ENCODE data around the gene NEK1. TPM values are rescaled to one million over a fixed set of nuclear protein-coding genes. Genes with fewer than 3 reads are reported as not detected.

The NEK1 gene
- total RNA-seq, 4 donors from 2014 or later, result 15.5 to 31.2 (median 20.3) TPM

- WGBS, 2 donors, result 7% methylated on average over 9 of the region's 9 CpGs
- TF ChIP-seq, protein P1, sequence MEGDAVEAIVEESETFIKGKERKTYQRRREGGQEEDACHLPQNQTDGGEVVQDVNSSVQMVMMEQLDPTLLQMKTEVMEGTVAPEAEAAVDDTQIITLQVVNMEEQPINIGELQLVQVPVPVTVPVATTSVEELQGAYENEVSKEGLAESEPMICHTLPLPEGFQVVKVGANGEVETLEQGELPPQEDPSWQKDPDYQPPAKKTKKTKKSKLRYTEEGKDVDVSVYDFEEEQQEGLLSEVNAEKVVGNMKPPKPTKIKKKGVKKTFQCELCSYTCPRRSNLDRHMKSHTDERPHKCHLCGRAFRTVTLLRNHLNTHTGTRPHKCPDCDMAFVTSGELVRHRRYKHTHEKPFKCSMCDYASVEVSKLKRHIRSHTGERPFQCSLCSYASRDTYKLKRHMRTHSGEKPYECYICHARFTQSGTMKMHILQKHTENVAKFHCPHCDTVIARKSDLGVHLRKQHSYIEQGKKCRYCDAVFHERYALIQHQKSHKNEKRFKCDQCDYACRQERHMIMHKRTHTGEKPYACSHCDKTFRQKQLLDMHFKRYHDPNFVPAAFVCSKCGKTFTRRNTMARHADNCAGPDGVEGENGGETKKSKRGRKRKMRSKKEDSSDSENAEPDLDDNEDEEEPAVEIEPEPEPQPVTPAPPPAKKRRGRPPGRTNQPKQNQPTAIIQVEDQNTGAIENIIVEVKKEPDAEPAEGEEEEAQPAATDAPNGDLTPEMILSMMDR (IDR thresholded peaks at IDR 0.05), result peak; percentile 26 to 67 (median 56)
- TF ChIP-seq POLR2A (IDR thresholded peaks at IDR 0.05), result no peak
- H3K36me3 ChIP-seq, result no peaks in the 10 kb centered on the region
- DNase-seq, result peak; percentile 71 to 77
- H3K4me1 ChIP-seq, result peaks cover 8 to 12% of the 10 kb centered on the region in 2 donors
- H3K4me3 ChIP-seq (replicated peaks in 1 of 3), result peak overlapping the region in 2 of 3 donors; percentile 34 to 84
- H3K27me3 ChIP-seq, result no peaks in the 10 kb centered on the region
- intact Hi-C loops (cut with DNase I), result loop anchor here (10.0 kb wide), 1 partner anchor 432 kb away; no protein-coding TSS in a partner anchor
- no peaks in the 10 kb centered on the region for H3K9me3 ChIP-seq
- H3K27ac ChIP-seq, result peak overlapping the region; percentile 88 to 96 (median 95)
Observed at GRCh38 chr4:169612871-169613859, 782 bp upstream of the NEK1 start.

GRCh38 chr4:169611157-169611556 lies 1.2 kb downstream of the NEK1 start:
- peak overlapping the region in 1 of 3 donors; percentile 96 for H3K27ac ChIP-seq
- no peak for DNase-seq
- intact Hi-C loops (cut with DNase I), result loop anchor here (10.0 kb wide), 1 partner anchor 434 kb away; no protein-coding TSS in a partner anchor
- peaks cover 8 to 12% of the 10 kb centered on the region in 2 donors for H3K4me1 ChIP-seq
- no peaks in the 10 kb centered on the region for H3K36me3 ChIP-seq
- H3K4me3 ChIP-seq (replicated peaks in 1 of 3), result peak overlapping the region in 2 of 3 donors; percentile 71 to 84
- no peaks in the 10 kb centered on the region for H3K9me3 ChIP-seq
- no peak for TF ChIP-seq POLR2A (IDR thresholded peaks at IDR 0.05)
- TF ChIP-seq, protein P1 (IDR thresholded peaks at IDR 0.05), result no peak
- 34 to 44% methylated on average over 4 of the region's 4 CpGs for WGBS, 2 donors
- H3K27me3 ChIP-seq, result no peaks in the 10 kb centered on the region

DNA sequence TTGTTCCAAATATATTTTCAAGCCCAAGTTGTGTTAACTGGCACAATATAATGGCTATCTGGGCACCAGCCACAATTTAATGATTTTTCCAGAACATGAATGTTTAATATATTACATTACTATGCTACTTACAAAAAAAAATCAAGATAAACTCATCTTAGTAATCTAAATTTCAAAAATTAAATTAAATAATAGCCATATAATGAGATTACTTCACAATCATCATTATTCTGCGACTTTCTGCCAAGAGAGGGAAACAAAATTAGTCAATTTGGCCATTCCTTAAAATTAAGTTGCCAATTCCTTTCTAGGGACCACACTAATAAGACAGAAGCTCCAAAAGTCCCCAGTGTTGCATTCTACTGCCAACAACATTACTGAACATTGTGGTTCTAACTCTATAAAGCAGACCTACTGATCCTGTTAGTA lies 7.5 kb downstream of the NEK1 start:
- H3K36me3 ChIP-seq, result peaks cover 0 to 4% of the 10 kb centered on the region in 2 donors
- no peak for DNase-seq
- peak overlapping the region in 1 of 3 donors; percentile 3 for H3K27ac ChIP-seq
- 84 to 89% methylated on average over 1 of the region's 1 CpG for WGBS, 2 donors
- intact Hi-C loops (cut with DNase I), result no loop called here
- H3K4me3 ChIP-seq (replicated peaks in 1 of 3), result no peak overlapping the region
- TF ChIP-seq, protein P1 (IDR thresholded peaks at IDR 0.05), result no peak
- TF ChIP-seq POLR2A (IDR thresholded peaks at IDR 0.05), result no peak
- H3K27me3 ChIP-seq, result no peaks in the 10 kb centered on the region
- H3K4me1 ChIP-seq, result peaks cover 0 to 9% of the 10 kb centered on the region in 2 donors
- H3K9me3 ChIP-seq, result no peaks in the 10 kb centered on the region

- Histone ChIP-seq H3K27me3 (no peaks in the 10 kb centered on the region), H3K27ac (peak overlapping the region in 1 of 3 donors; percentile 3), H3K36me3 (peaks cover 0 to 4% of the 10 kb centered on the region in 2 donors), H3K4me1 (peaks cover 0 to 9% of the 10 kb centered on the region in 2 donors), H3K9me3 (no peaks in the 10 kb centered on the region), H3K4me3 (replicated peaks in 1 of 3) (no peak overlapping the region)
- TF ChIP-seq, protein P1 (IDR thresholded peaks at IDR 0.05), result no peak
- no peak for TF ChIP-seq POLR2A (IDR thresholded peaks at IDR 0.05)
- DNase-seq, result peak in 1 of 2 donors; percentile 11
- 45 to 56% methylated on average over 1 of the region's 1 CpG for WGBS, 2 donors
- intact Hi-C loops (cut with DNase I), result no loop called here
Observed at GRCh38 chr4:169604131-169604900, 8.1 kb downstream of the NEK1 start.
